Prostate gland (tissue), 2 donors: ENCODE data around the gene HPCAL4. TPM values are rescaled to one million over a fixed set of nuclear protein-coding genes. Genes with fewer than 3 reads are reported as not detected.

ENCODE experiments used
- DNase-seq: peaks from one replicate; pipeline ENCODE4 v3.0.0-alpha.2; 2019; ENCODE audit warnings: low spot score
- H3K27ac ChIP-seq, 2 donors: fragments of 200-600 bp; sonication (generic); 2 replicates each; pipeline ENCODE4 v1.5.1; 2017 to 2019
- H3K27me3 ChIP-seq: fragments of 200-600 bp; sonication (generic); replicated peaks from 2 replicates; pipeline ENCODE4 v1.5.1; 2019; ENCODE audit not compliant: insufficient read depth
- H3K36me3 ChIP-seq, 2 donors: fragments of 200-600 bp; sonication (generic); 1 replicate in 1 of 2; 2 replicates in 1 of 2; pipeline versions ENCODE4 v1.5.1 to v1.8.1; 2017 to 2019
- H3K4me1 ChIP-seq: fragments of 200-600 bp; sonication (generic); replicated peaks from 2 replicates; pipeline ENCODE4 v1.5.1; 2019
- H3K4me3 ChIP-seq, 2 donors: fragments of 200-600 bp; sonication (generic); 2 replicates each; pipeline ENCODE4 v1.5.1; 2017 to 2019
- H3K9me3 ChIP-seq: fragments of 200-600 bp; sonication (generic); 2 replicates; pipeline ENCODE4 v1.5.1; 2017
- POLR2A ChIP-seq: fragments of 450-650 bp; IDR thresholded peaks from one replicate; pipeline ENCODE4 v1.6.1; 2016; ENCODE audit warnings: antibody characterized with exemption, mild to moderate bottlenecking
- POLR2AphosphoS5 ChIP-seq: sonication (generic); formaldehyde crosslinking; IDR thresholded peaks from one replicate; pipeline ENCODE4 v1.6.1; 2017; ENCODE audit warnings: antibody characterized with exemption
- WGBS: methylation state at CpG from one replicate; pipeline ENCODE4 v1.1.5; 2018; 5-methylcytosine and 5-hydroxymethylcytosine counted together
- intact Hi-C: fragments of 100-400 bp; cut with DNase I; formaldehyde crosslinking; loops from one replicate; pipeline ENCODE4 v1.14.2; 2022
- total RNA-seq, 2 donors: library from RNA; depleted of rRNA; stranded (reverse); fragments of >200 nt; gene quantifications; one replicate each; pipeline ENCODE4 v1.1.0, GENCODE V29; 2016
- TF ChIP-seq, protein P1 (sequence below), 4 experiments: fragments of 200-600 bp in 2 of 4; fragments of 450-650 bp in 2 of 4; sonication (generic) in 2 of 4; IDR thresholded peaks; 1 replicate in 3 of 4; 2 replicates in 1 of 4; pipeline ENCODE4 v1.5.1; 2016 to 2019; ENCODE audit warnings: antibody characterized with exemption in 4 of 4, mild to moderate bottlenecking in 2 of 4, moderate library complexity in 2 of 4

The HPCAL4 gene
- total RNA-seq: 1 to 10 TPM in 1 of 2 donors, not detected in 1; 4.9 TPM

DNA sequence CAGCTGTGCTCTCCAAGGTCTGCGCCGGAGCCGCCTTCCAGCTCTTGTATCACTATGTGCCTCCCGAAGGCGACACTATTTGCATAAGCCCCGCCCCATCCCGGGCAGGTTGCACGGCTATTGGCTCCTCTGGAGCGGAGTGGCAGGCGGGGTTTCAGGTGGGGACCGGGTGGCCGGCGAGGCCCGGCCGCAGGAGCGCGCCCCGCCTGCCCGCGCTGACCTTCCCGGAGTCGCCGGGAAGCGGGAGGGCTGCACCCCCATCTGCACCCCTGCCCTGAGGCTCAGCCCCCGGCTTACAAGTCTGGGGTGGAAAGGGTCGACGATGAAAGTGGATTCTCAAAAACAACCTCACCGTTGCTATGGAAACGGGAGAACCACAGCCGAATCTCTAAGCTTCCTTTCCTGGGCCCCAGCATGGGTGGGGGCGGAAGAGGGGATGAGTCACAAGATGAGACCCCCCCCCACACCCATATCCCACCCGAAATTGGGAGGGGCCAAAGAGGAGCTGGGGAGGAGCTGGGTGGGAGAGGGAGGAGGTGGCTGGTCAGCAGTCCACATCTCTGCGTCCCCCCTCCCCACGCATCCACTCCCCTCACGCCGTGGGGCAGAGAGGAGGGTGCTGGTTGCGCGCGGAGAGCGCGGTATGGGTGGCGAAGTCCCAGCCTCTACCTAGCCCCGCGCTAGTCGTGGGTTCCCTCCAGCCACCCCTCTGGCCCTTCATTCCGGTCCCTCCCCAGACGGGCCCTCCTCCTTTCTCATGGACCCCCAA is at the start of gene HPCAL4:
Gene HPCAL4, minus strand, starts transcription at position 51 of the 769 bp plus-strand sequence. CDS start 6,830 bp downstream, outside the sequence.
- H3K9me3 ChIP-seq: no peaks in the 10 kb centered on the region
- whole genome bisulfite sequencing: 3% methylated on average over 41 of the region's 47 CpGs
- H3K4me3 ChIP-seq: peak within 1 kb of the TSS; percentile 23 to 29
- intact Hi-C loops: no loop called here
- no peaks in the 10 kb centered on the region for H3K27me3 ChIP-seq
- TF ChIP-seq, protein P1, sequence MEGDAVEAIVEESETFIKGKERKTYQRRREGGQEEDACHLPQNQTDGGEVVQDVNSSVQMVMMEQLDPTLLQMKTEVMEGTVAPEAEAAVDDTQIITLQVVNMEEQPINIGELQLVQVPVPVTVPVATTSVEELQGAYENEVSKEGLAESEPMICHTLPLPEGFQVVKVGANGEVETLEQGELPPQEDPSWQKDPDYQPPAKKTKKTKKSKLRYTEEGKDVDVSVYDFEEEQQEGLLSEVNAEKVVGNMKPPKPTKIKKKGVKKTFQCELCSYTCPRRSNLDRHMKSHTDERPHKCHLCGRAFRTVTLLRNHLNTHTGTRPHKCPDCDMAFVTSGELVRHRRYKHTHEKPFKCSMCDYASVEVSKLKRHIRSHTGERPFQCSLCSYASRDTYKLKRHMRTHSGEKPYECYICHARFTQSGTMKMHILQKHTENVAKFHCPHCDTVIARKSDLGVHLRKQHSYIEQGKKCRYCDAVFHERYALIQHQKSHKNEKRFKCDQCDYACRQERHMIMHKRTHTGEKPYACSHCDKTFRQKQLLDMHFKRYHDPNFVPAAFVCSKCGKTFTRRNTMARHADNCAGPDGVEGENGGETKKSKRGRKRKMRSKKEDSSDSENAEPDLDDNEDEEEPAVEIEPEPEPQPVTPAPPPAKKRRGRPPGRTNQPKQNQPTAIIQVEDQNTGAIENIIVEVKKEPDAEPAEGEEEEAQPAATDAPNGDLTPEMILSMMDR (IDR thresholded peaks at IDR 0.05): no peak
- TF ChIP-seq POLR2AphosphoS5 (peak; percentile 74), POLR2A (peak; percentile 61)
- H3K4me1 ChIP-seq: no peaks in the 10 kb centered on the region
- no peak within 1 kb of the TSS for H3K27ac ChIP-seq
- H3K36me3 ChIP-seq: no peaks in the 10 kb centered on the region
- peak; percentile 87 for DNase-seq

DNA sequence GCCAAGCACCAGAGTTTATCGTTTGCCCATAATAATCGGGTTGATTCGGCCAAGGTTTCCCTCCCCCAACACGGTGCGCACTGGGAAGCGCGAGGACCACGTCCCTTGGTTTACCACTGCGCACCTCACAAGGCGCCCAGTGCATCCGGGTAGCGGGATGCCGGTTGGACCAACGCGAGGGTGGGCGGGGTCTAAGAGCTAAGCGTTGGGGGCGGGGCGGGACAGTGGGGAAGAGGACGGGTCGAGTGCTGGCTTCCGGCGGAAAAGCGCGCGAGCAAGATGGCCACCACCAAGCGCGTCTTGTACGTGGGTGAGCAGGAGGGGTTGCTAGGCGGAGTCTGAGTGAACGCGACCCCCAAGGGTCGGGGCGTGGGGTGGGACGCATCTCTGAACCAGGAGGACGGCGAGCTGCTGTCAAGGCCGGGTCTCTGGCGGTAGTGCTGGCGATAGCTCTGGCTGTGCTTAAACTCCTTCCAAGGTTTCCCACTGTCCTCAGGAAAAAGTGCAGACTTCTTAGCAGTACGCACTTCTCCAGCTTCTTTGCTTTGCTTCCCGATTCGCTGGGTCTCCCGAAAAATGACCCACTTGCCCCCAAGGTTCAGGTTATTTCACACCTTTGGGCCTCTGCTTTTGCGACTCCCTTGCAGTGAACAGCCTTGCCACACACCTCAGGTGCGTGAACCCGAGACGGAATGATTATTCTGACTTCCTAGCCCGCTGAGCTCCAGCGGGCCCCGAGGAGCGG is 47.6 kb upstream of the HPCAL4 start, which contains the start of gene PPIE:
Gene PPIE, plus strand, starts transcription at position 261 of the 745 bp plus-strand sequence. Its CDS starts 19 bp downstream, at position 280.
- Histone ChIP-seq H3K27me3 (no peaks in the 10 kb centered on the region), H3K4me1 (peaks cover 3% of the 10 kb centered on the region), H3K9me3 (no peaks in the 10 kb centered on the region), H3K36me3 (peaks cover 0 to 8% of the 10 kb centered on the region in 2 donors), H3K4me3 (peak within 1 kb of the TSS; percentile 61 to 72), H3K27ac (peak within 1 kb of the TSS; percentile 62 to 65)
- peak; percentile 32 for TF ChIP-seq POLR2A
- peak; percentile 75 for TF ChIP-seq POLR2AphosphoS5
- TF ChIP-seq, protein P1 (IDR thresholded peaks at IDR 0.05): no peak
- intact Hi-C loops: no loop called here
- WGBS: under 1% methylated on average over 47 of the region's 52 CpGs
- DNase-seq: peak; percentile 93

DNA sequence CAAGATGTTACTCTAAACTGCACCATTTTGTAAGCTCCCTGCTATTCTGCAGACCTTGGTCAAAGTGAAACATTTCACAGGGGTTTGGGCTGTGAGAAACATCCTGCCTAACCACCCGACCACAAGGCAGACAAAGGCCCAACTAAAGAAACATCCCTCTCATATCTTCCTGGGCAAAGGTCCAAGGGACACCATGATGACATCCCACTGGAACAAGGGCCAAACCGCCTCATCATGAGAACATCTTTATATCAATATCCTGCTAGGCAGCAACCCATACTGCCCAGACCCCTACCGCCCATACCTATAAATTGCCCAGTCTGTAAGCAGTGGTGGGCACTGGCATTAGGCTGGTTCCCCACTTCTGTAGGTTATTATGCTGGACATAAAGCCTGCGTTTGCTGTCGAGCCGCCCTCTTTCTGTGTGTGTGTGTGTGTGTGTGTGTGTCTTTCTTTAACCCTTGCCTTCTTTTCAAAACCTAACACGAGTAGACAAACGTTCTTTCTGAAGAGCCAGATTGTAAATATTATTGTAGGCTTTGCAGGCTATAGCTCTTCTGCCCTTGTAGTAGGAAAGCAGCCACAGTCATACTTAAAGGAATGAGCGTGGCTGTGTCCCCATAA is 46.4 kb upstream of the HPCAL4 start:
- DNase-seq: no peak
- TF ChIP-seq POLR2A: no peak
- TF ChIP-seq, protein P1 (IDR thresholded peaks at IDR 0.05): no peak
- TF ChIP-seq POLR2AphosphoS5: no peak
- Histone ChIP-seq H3K4me1 (peaks cover 3% of the 10 kb centered on the region), H3K36me3 (no peaks in the 10 kb centered on the region), H3K9me3 (no peaks in the 10 kb centered on the region), H3K27me3 (no peaks in the 10 kb centered on the region), H3K27ac (no peak overlapping the region), H3K4me3 (no peak overlapping the region)
- WGBS: 72% methylated on average over 9 of the region's 9 CpGs
- intact Hi-C loops: no loop called here

DNA sequence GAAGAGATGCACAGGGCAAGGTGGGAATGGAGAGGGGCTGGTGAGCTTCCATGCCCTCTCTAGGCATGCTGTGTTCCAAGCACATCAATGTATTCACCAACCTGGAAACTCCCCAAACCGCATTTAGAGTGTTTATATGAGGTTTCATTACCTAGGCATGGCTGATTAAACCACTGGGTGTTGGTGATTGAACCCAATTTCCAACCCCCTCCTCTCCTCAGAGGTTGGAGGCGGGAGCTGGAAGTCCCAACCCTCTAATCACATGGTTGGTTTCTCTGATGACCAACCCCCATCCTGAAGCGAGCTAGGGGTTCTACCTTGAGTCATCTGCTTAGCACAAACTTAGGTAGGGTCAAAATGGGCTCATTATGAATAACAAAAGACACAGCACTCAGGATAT is 44.5 kb upstream of the HPCAL4 start:
- 69% methylated on average over 3 of the region's 3 CpGs for WGBS
- peaks cover 3% of the 10 kb centered on the region for H3K4me1 ChIP-seq
- H3K4me3 ChIP-seq: no peak overlapping the region
- no peaks in the 10 kb centered on the region for H3K9me3 ChIP-seq
- TF ChIP-seq POLR2A: no peak
- TF ChIP-seq, protein P1 (IDR thresholded peaks at IDR 0.05): no peak
- TF ChIP-seq POLR2AphosphoS5: no peak
- H3K27ac ChIP-seq: no peak overlapping the region
- H3K36me3 ChIP-seq: no peaks in the 10 kb centered on the region
- no peak for DNase-seq
- intact Hi-C loops: no loop called here
- H3K27me3 ChIP-seq: no peaks in the 10 kb centered on the region
